ENCODE measurements around the gene TARDBP. TPM values are rescaled to one million over a fixed set of nuclear protein-coding genes. Genes with fewer than 3 reads are reported as not detected.
"Not testable (repeated sequence)": the region's sequence is repeated elsewhere in the genome, so short reads cannot be mapped to it uniquely, and the experiment has no call there.

The TARDBP gene
- total RNA-seq, 1 donor from 2014 or later, result 253 TPM

GRCh38 chr1:10989095-10989494, 23.4 kb upstream of the TARDBP start:
- H3K27ac Mint-ChIP-seq (ENCODE audit: unreplicated experiment), result no peak overlapping the region
- peaks cover 7% of the 10 kb centered on the region for H3K4me1 Mint-ChIP-seq
- no peaks in the 10 kb centered on the region for H3K27me3 Mint-ChIP-seq (ENCODE audit: low read depth)
- H3K9me3 Mint-ChIP-seq, result no peaks in the 10 kb centered on the region
- DNase-seq (ENCODE audit: low read depth, low spot score), result no peak
- H3K4me3 Mint-ChIP-seq, result no peak overlapping the region
- no peaks in the 10 kb centered on the region for H3K36me3 Mint-ChIP-seq (ENCODE audit: low read depth)
- no peak for TF ChIP-seq CTCF (conservative IDR thresholded peaks at IDR 0.05)

GRCh38 chr1:10989920-10990516, 22.4 kb upstream of the TARDBP start:
- not testable (repeated sequence) for H3K4me3 Mint-ChIP-seq; H3K36me3 Mint-ChIP-seq (ENCODE audit: low read depth); DNase-seq (ENCODE audit: low read depth, low spot score); H3K9me3 Mint-ChIP-seq; H3K27ac Mint-ChIP-seq (ENCODE audit: unreplicated experiment); H3K27me3 Mint-ChIP-seq (ENCODE audit: low read depth); H3K4me1 Mint-ChIP-seq

GRCh38 chr1:10990828-10991227, 21.6 kb upstream of the TARDBP start:
- Mint-ChIP-seq H3K4me3 (no peak overlapping the region), H3K4me1 (peaks cover 7% of the 10 kb centered on the region), H3K9me3 (no peaks in the 10 kb centered on the region)

GRCh38 chr1:10992004-10992403, 20.4 kb upstream of the TARDBP start:
- H3K9me3 Mint-ChIP-seq; H3K4me1 Mint-ChIP-seq; H3K27me3 Mint-ChIP-seq (ENCODE audit: low read depth); H3K36me3 Mint-ChIP-seq (ENCODE audit: low read depth); H3K4me3 Mint-ChIP-seq; DNase-seq (ENCODE audit: low read depth, low spot score); H3K27ac Mint-ChIP-seq (ENCODE audit: unreplicated experiment): not testable (repeated sequence)

More at GRCh38 chr1:10990828-10991227, 21.6 kb upstream of the TARDBP start:
- H3K36me3 Mint-ChIP-seq (ENCODE audit: low read depth), result no peaks in the 10 kb centered on the region
- no peak for TF ChIP-seq CTCF (conservative IDR thresholded peaks at IDR 0.05)
- H3K27me3 Mint-ChIP-seq (ENCODE audit: low read depth), result no peaks in the 10 kb centered on the region
- DNase-seq (ENCODE audit: low read depth, low spot score), result no peak
- H3K27ac Mint-ChIP-seq (ENCODE audit: unreplicated experiment), result no peak overlapping the region

GRCh38 chr1:10992864-10993263, 19.6 kb upstream of the TARDBP start:
- H3K4me1 Mint-ChIP-seq, result peaks cover 7% of the 10 kb centered on the region
- no peak overlapping the region for H3K4me3 Mint-ChIP-seq
- no peaks in the 10 kb centered on the region for H3K27me3 Mint-ChIP-seq (ENCODE audit: low read depth)
- no peaks in the 10 kb centered on the region for H3K9me3 Mint-ChIP-seq
- no peak for TF ChIP-seq CTCF (conservative IDR thresholded peaks at IDR 0.05)
- H3K36me3 Mint-ChIP-seq (ENCODE audit: low read depth), result no peaks in the 10 kb centered on the region
- DNase-seq (ENCODE audit: low read depth, low spot score), result no peak
- no peak overlapping the region for H3K27ac Mint-ChIP-seq (ENCODE audit: unreplicated experiment)

GRCh38 chr1:10996100-10996499, 16.4 kb upstream of the TARDBP start:
- Mint-ChIP-seq H3K4me3 (no peak overlapping the region), H3K27ac (ENCODE audit: unreplicated experiment) (no peak overlapping the region), H3K27me3 (ENCODE audit: low read depth) (no peaks in the 10 kb centered on the region), H3K9me3 (peaks cover 6% of the 10 kb centered on the region), H3K4me1 (no peaks in the 10 kb centered on the region), H3K36me3 (ENCODE audit: low read depth) (no peaks in the 10 kb centered on the region)
- TF ChIP-seq CTCF (conservative IDR thresholded peaks at IDR 0.05), result no peak
- DNase-seq (ENCODE audit: low read depth, low spot score), result no peak

All from neural crest cell (in vitro differentiated cells).